WTC11 (cell line): ENCODE data around the gene ZC3H12C.

ENCODE experiments used
- CREB1 ChIP-seq: sonication (generic); formaldehyde crosslinking; IDR thresholded peaks from 2 replicates; pipeline ENCODE4 v1.8.0; 2023; ENCODE audit warnings: mild to moderate bottlenecking, missing genetic modification reagents
- NR1H2 ChIP-seq: sonication (generic); formaldehyde crosslinking; IDR thresholded peaks from 2 replicates; pipeline ENCODE4 v1.9.0; 2021; ENCODE audit warnings: mild to moderate bottlenecking, moderate library complexity, missing genetic modification reagents
- TP53 ChIP-seq: sonication (generic); formaldehyde crosslinking; IDR thresholded peaks from 2 replicates; pipeline ENCODE4 v1.8.1; 2023; ENCODE audit warnings: mild to moderate bottlenecking, missing genetic modification reagents
- TF ChIP-seq, protein P1 (sequence below): sonication (generic); formaldehyde crosslinking; IDR thresholded peaks from 2 replicates; pipeline ENCODE4 v1.8.1; 2023; ENCODE audit warnings: mild to moderate bottlenecking, moderate library complexity, missing genetic modification reagents
- TF ChIP-seq, protein P2 (sequence below): fragments of 200-600 bp; IDR thresholded peaks from 2 replicates; pipeline ENCODE4 v1.8.0; 2022; ENCODE audit warnings: antibody characterized with exemption
- TF ChIP-seq, protein P3 (sequence below): sonication (generic); formaldehyde crosslinking; IDR thresholded peaks from 2 replicates; pipeline ENCODE4 v1.8.1; 2022; ENCODE audit warnings: mild to moderate bottlenecking, moderate library complexity, missing genetic modification reagents

DNA sequence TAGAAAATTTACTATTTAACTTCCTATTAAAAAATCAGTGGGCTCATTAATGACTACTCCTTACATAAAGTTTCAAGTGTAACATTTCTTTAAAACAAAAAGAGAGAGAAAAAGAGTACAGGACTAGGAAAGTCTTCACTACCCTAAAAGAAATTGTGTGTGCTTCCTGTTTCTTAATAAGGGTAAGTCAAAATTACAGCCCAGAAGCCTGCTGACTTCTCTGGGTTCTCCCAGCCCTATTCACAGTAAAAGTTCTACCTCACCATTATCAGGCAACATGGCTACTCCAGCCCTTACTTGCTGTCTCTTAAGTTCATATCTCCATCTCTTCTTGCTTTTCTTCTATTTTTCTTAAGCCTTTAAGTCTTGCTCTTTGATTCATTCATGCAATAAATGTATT lies 20.3 kb upstream of the ZC3H12C start:
- TF ChIP-seq, protein P1, sequence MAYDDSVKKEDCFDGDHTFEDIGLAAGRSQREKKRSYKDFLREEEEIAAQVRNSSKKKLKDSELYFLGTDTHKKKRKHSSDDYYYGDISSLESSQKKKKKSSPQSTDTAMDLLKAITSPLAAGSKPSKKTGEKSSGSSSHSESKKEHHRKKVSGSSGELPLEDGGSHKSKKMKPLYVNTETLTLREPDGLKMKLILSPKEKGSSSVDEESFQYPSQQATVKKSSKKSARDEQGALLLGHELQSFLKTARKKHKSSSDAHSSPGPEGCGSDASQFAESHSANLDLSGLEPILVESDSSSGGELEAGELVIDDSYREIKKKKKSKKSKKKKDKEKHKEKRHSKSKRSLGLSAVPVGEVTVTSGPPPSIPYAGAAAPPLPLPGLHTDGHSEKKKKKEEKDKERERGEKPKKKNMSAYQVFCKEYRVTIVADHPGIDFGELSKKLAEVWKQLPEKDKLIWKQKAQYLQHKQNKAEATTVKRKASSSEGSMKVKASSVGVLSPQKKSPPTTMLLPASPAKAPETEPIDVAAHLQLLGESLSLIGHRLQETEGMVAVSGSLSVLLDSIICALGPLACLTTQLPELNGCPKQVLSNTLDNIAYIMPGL, result no peak
- TF ChIP-seq, protein P2, sequence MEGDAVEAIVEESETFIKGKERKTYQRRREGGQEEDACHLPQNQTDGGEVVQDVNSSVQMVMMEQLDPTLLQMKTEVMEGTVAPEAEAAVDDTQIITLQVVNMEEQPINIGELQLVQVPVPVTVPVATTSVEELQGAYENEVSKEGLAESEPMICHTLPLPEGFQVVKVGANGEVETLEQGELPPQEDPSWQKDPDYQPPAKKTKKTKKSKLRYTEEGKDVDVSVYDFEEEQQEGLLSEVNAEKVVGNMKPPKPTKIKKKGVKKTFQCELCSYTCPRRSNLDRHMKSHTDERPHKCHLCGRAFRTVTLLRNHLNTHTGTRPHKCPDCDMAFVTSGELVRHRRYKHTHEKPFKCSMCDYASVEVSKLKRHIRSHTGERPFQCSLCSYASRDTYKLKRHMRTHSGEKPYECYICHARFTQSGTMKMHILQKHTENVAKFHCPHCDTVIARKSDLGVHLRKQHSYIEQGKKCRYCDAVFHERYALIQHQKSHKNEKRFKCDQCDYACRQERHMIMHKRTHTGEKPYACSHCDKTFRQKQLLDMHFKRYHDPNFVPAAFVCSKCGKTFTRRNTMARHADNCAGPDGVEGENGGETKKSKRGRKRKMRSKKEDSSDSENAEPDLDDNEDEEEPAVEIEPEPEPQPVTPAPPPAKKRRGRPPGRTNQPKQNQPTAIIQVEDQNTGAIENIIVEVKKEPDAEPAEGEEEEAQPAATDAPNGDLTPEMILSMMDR, result no peak
- TF ChIP-seq, protein P3, sequence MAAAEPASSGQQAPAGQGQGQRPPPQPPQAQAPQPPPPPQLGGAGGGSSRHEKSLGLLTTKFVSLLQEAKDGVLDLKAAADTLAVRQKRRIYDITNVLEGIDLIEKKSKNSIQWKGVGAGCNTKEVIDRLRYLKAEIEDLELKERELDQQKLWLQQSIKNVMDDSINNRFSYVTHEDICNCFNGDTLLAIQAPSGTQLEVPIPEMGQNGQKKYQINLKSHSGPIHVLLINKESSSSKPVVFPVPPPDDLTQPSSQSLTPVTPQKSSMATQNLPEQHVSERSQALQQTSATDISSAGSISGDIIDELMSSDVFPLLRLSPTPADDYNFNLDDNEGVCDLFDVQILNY, result no peak
- TF ChIP-seq NR1H2 (CRISPR knock-in tag), result no peak
- TF ChIP-seq TP53 (CRISPR knock-in tag), result no peak
- TF ChIP-seq CREB1 (CRISPR knock-in tag), result no peak
